IPS DF 4.7 (cell line): Measurements from ENCODE around the gene PSMB8.
"Not testable (repeated sequence)": the region's sequence is repeated elsewhere in the genome, so short reads cannot be mapped to it uniquely, and the experiment has no call there.

Source experiments
- DNase-seq: peaks from one replicate; pipeline ENCODE4 v3.0.0-alpha.2; 2013; ENCODE audit warnings: low spot score; ENCODE audit errors: extremely low read depth

PSMB8 gene

DNA sequence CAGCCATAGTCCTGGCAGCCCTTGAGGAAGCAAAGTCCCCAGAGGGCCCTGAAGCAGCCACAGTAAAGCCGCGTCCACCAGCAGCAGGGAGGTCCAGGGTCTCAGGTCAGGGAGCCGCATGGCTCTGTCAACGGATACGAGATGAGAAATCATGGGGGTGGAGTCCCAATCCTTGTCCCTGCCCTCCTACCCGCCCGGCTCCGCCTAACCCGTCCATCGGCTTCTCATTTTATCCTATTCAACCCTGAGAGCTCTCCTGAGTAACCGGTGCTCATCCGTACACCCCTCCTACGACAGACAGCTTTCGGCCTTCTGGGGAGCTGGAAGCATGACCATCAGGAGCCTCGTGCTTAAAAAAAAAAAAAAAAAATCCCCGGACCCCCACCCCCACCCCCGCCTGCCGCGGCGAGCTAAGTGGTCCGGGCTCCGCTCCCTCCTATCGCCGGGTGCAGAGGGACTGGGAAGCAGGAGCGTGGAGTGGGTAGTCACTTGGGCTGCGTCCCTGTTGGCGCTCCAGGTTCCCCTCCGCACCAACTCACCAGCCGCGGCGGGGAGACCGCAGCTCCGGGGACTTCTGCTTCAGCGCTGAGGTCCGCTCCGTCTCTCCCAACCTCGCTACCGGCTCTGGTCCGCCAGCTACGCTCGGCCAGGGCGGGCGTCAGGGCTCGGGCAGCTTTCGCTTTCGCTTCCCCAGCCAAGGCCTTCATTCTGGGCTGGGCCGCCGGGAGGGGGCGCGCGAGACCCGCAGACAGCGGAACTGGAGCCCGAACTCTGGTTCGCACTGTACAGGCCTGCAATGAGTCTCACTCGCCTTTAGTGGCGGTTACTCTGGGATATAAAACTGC is 5.5 kb downstream of the PSMB8 start, which contains the start of gene TAP2:
Gene TAP2 (minus strand): TSS at position 626 of the 845 bp plus-strand sequence. CDS start 506 bp downstream, at position 120.
- DNase-seq: no peak

GRCh38 chr6:32837651-32838113 is 6.2 kb downstream of the PSMB8 start:
- DNase-seq: no peak

GRCh38 chr6:32836873-32837272 is 7.0 kb downstream of the PSMB8 start:
- no peak for DNase-seq

GRCh38 chr6:32835167-32835893 is 8.5 kb downstream of the PSMB8 start:
- no peak for DNase-seq

GRCh38 chr6:32833664-32834063 is 10.2 kb downstream of the PSMB8 start:
- DNase-seq: no peak

GRCh38 chr6:32832535-32832934 is 11.3 kb downstream of the PSMB8 start:
- no peak for DNase-seq

GRCh38 chr6:32830936-32831335 is 12.9 kb downstream of the PSMB8 start:
- DNase-seq: no peak

DNA sequence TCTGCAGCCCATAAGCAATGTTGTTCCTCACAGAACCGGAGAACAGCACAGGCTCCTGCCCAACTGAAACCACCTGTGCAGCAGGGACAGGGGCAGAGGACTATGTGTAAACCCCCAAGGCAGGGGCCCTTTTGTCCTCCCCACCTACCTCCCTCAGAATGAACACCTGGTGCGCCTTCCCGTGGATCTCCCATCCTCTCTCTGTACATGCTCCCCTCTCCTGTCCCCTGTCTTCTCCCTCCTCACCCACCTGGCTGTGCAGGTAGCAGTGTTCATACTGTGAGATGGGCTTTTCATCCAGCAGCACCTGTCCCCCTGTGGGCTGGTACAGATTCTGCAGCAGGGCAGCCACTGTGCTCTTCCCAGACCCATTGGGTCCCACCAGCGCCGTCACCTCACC is 13.8 kb downstream of the PSMB8 start:
- no peak for DNase-seq

- no peak for DNase-seq
Measured at GRCh38 chr6:32829495-32829894, 14.4 kb downstream of the PSMB8 start.

GRCh38 chr6:32827025-32827424 is 16.8 kb downstream of the PSMB8 start:
- DNase-seq: no peak

- DNase-seq: no peak
Measured at GRCh38 chr6:32825966-32826365, 17.9 kb downstream of the PSMB8 start.

- no peak for DNase-seq
Measured at GRCh38 chr6:32819729-32820128, 24.1 kb downstream of the PSMB8 start.

- DNase-seq: no peak
Measured at GRCh38 chr6:32818867-32819266, 25.0 kb downstream of the PSMB8 start.

DNA sequence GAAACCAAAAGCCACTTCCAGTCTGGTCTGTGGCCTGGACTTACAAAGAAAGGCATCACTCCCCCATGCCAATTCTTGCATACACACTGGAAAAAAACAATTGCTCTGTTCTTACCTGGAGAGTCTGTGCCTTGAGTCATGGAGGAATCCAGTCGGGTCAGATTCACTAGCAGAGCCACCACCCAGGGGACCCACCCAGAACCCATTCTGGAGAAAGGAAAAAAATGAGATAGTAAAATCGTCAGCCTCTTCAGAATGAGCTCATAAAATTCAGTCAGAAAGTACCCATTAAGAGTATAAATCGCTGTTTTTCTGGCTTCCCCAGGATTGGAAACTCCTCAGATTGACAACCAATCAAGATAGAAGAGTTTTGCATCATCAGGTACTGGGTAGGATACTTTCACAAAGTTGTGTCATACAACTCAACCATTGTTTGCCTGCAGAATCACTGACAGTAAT is 27.1 kb downstream of the PSMB8 start, which contains the start of gene HLA-DOB:
Gene HLA-DOB (minus strand): TSS at position 257 of the 459 bp plus-strand sequence. CDS start 51 bp downstream, at position 206.
- DNase-seq: no peak

GRCh38 chr6:32815996-32816395 is 27.9 kb downstream of the PSMB8 start:
- DNase-seq: no peak

- no peak for DNase-seq
Measured at GRCh38 chr6:32815115-32815514, 28.7 kb downstream of the PSMB8 start.

GRCh38 chr6:32814145-32814544 is 29.7 kb downstream of the PSMB8 start:
- DNase-seq: no peak

GRCh38 chr6:32809171-32809570 is 34.7 kb downstream of the PSMB8 start:
- DNase-seq: no peak

DNA sequence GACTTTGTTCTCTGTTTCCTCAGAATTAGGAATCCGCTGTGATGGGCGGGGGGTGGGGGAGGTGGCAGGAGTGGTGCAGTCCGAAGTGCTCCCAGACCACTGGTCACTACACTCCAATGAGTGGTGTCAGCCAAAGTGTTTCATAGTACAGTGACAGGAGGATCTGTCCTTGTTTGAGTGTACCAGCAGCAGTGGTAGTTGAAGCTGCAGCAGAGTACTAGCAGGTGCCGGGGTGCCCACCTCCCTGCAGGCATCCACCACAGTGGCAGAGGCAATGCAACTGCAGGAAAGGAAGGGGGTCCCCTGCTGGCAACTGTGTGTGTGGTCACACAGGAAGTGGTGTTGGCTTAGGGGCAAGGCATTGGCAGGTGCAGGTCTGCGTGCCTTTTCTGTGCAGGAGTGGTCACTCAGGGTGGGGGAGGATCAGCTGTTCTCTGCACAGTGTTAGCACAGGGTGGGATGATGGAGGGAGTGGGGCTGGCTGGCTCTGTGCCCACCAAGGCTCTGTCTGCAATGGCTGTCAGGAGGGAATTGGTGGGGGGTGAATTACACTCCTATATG is 36.7 kb downstream of the PSMB8 start:
- no peak for DNase-seq

- DNase-seq: not testable (repeated sequence)
Measured at GRCh38 chr6:32805404-32805803, 38.4 kb downstream of the PSMB8 start.

DNA sequence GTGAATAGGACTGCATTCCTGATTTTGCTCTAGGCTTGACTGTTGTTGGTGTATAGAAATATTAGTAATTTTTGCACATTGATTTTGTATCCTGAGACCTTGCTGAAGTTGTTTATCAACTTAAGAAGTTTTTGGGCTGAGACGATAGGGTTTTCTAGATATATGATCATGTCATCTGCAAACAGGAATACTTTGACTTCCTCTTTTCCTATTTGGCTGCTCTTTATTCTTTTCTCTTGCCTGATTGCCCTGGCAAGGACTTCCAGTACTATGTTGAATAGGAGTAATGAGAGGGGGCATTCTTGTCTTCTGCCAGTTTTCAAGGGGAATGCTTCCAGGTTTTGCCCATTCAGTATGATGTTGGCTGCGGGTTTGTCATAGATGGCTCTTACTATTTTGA is 40.4 kb downstream of the PSMB8 start:
- DNase-seq: no peak

- no peak for DNase-seq
Measured at GRCh38 chr6:32799740-32800139, 44.1 kb downstream of the PSMB8 start.
